ENCODE data around the gene SLC12A1.

- TF ChIP-seq CTCF (IDR thresholded peaks at IDR 0.05; ENCODE audit: low read depth, low read length, poor library complexity, severe bottlenecking), result no peak
- no peak for TF ChIP-seq EZH2phosphoT487 (IDR thresholded peaks at IDR 0.05; ENCODE audit: borderline replicate concordance, low read length)
Measured at GRCh38 chr15:48317221-48317620, 111.1 kb downstream of the SLC12A1 start.

All from DOHH2 (cell line).